Measurements from ENCODE around the gene ARL9.

The ARL9 gene

GRCh38 chr4:56531823-56532222 lies 26.2 kb downstream of the ARL9 start:
- TF ChIP-seq ISL1 (CRISPR knock-in tag; IDR thresholded peaks at IDR 0.05) (peak; percentile 36; the same call in 1 of the 2 replicates), ZNF8 (CRISPR knock-in tag; IDR thresholded peaks at IDR 0.05) (no peak)
- peak; percentile 5; the same call in 1 of the 3 replicates for ATAC-seq

DNA sequence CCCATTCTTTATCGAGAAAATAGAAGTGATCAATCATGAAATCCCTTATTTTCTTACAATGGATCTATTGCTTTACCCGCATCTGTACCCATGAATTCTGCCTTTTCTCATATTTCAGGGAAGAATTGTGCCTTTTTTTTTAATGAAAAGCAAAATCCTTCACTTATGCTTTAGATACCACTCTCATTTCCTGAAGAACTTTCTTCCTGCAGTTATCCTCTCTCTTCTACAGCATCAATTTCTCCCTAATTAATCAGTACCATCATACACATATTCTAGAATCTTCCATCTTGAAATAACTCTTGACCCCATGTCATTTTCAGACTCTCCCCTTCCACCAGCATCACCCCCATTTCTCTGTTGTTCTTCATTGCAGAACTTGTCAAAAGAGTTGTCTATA lies 26.6 kb downstream of the ARL9 start:
- TF ChIP-seq ZFP30 (CRISPR knock-in tag; IDR thresholded peaks at IDR 0.05) (peak; percentile 66), BACH2 (CRISPR knock-in tag; IDR thresholded peaks at IDR 0.05; ENCODE audit: borderline replicate concordance) (no peak)

DNA sequence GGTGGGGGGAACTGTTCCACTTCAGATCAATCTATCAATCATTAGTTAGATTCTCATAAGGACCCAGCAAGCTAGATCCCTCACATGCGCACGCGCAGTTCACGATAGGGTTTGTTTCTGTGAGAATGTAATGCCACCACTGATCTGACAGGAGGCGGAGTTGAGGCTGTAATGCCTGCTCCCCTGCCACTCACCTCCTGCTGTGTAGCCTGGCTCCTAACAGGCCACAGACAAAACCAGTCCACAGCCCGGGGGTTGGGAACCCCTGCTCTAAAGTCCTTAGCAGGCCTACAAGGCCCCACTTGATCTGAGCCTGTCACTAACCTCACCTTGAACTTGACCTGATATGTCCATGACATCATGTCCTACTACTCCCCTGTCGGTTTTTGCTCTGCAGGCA lies 30.3 kb downstream of the ARL9 start:
- TF ChIP-seq RARB (CRISPR knock-in tag; IDR thresholded peaks at IDR 0.05) (no peak), POU6F1 (CRISPR knock-in tag; IDR thresholded peaks at IDR 0.05; ENCODE audit: borderline replicate concordance, low read depth) (no peak), ZFP3 (CRISPR knock-in tag; IDR thresholded peaks at IDR 0.05) (no peak), CSDC2 (CRISPR knock-in tag; IDR thresholded peaks at IDR 0.05) (no peak), SNAI2 (CRISPR knock-in tag; IDR thresholded peaks at IDR 0.05) (no peak), PATZ1 (CRISPR knock-in tag; IDR thresholded peaks at IDR 0.05; ENCODE audit: borderline replicate concordance) (no peak), CSRNP3 (CRISPR knock-in tag; IDR thresholded peaks at IDR 0.05) (no peak)
- ATAC-seq = no peak

More for the DNA sequence above, 26.6 kb downstream of the ARL9 start:
- ATAC-seq = no peak

- TF ChIP-seq OSR1 (CRISPR knock-in tag; IDR thresholded peaks at IDR 0.05) = no peak
- TF ChIP-seq ZC3H10 (CRISPR knock-in tag; IDR thresholded peaks at IDR 0.05) = no peak
- TF ChIP-seq TOX (CRISPR knock-in tag; IDR thresholded peaks at IDR 0.05; ENCODE audit: borderline replicate concordance) = no peak
- TF ChIP-seq ZNF565 (CRISPR knock-in tag; conservative IDR thresholded peaks at IDR 0.05; ENCODE audit: low read depth) = no peak
- TF ChIP-seq TSHZ2 (CRISPR knock-in tag; IDR thresholded peaks at IDR 0.05) = no peak
- no peak for TF ChIP-seq ZFP3 (CRISPR knock-in tag; IDR thresholded peaks at IDR 0.05)
- no peak for TF ChIP-seq ZFP30 (CRISPR knock-in tag; IDR thresholded peaks at IDR 0.05)
- no peak for TF ChIP-seq PPARA (CRISPR knock-in tag; IDR thresholded peaks at IDR 0.05; ENCODE audit: borderline replicate concordance)
- no peak for ATAC-seq
These were observed 31.6 kb downstream of the ARL9 start for GRCh38 chr4:56537147-56537546.

- no peak for ATAC-seq
- TF ChIP-seq TSHZ2 (CRISPR knock-in tag; IDR thresholded peaks at IDR 0.05) = no peak
- TF ChIP-seq ESRRG (CRISPR knock-in tag; IDR thresholded peaks at IDR 0.05) = no peak
- no peak for TF ChIP-seq PPARA (CRISPR knock-in tag; IDR thresholded peaks at IDR 0.05; ENCODE audit: borderline replicate concordance)
- no peak for TF ChIP-seq ZNF565 (CRISPR knock-in tag; conservative IDR thresholded peaks at IDR 0.05; ENCODE audit: low read depth)
- no peak for TF ChIP-seq ISL1 (CRISPR knock-in tag; IDR thresholded peaks at IDR 0.05)
- no peak for TF ChIP-seq TOX (CRISPR knock-in tag; IDR thresholded peaks at IDR 0.05; ENCODE audit: borderline replicate concordance)
- no peak for TF ChIP-seq OSR1 (CRISPR knock-in tag; IDR thresholded peaks at IDR 0.05)
- TF ChIP-seq CSRNP3 (CRISPR knock-in tag; IDR thresholded peaks at IDR 0.05) = no peak
- TF ChIP-seq ZFP30 (CRISPR knock-in tag; IDR thresholded peaks at IDR 0.05) = no peak
- TF ChIP-seq ZFP3 (CRISPR knock-in tag; IDR thresholded peaks at IDR 0.05) = no peak
- no peak for TF ChIP-seq GLIS3 (CRISPR knock-in tag; IDR thresholded peaks at IDR 0.05)
- TF ChIP-seq POU6F1 (CRISPR knock-in tag; IDR thresholded peaks at IDR 0.05; ENCODE audit: borderline replicate concordance, low read depth) = no peak
These were observed 35.2 kb downstream of the ARL9 start for GRCh38 chr4:56540826-56541225.

Data from SK-N-SH treated with all-trans-retinoic acid at 6 μM for 48 hours (cell line).